GM12875 (cell line): ENCODE data around the gene MRPS30.
A peak's percentile ranks its signal among the peaks of the same experiment; 100 is the strongest.

Source experiments
- H3K4me3 ChIP-seq: one replicate; pipeline ENCODE4 v1.5.1; 2011; ENCODE audit warnings: low read depth, low read length, control low read depth
- TF ChIP-seq, protein P1 (sequence below): IDR thresholded peaks from 2 replicates; pipeline ENCODE4 v1.5.1; 2011; ENCODE audit warnings: low read depth, mild to moderate bottlenecking, control low read depth, inconsistent platforms, low read length, moderate library complexity, borderline replicate concordance; ENCODE audit not compliant: insufficient read depth

The MRPS30 gene

DNA sequence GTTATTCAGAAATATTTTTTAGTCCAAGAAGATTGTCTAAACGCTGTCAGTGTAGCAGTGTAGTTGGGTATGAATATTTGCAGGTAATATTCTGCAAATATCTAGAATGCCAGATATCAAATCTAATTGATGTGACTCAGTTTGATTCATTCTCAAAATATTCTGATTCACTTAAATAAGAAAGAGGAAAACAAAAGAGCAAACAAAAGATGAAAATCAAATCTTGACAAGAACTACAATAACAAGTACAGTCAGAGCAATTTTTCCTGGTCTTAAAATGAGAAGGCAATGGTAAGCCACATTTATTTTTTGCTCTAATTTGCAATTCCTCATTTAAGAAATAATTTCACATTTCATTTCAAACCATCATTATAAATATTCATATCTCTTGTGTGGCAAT, 36.0 kb downstream of the MRPS30 start:
- TF ChIP-seq, protein P1, sequence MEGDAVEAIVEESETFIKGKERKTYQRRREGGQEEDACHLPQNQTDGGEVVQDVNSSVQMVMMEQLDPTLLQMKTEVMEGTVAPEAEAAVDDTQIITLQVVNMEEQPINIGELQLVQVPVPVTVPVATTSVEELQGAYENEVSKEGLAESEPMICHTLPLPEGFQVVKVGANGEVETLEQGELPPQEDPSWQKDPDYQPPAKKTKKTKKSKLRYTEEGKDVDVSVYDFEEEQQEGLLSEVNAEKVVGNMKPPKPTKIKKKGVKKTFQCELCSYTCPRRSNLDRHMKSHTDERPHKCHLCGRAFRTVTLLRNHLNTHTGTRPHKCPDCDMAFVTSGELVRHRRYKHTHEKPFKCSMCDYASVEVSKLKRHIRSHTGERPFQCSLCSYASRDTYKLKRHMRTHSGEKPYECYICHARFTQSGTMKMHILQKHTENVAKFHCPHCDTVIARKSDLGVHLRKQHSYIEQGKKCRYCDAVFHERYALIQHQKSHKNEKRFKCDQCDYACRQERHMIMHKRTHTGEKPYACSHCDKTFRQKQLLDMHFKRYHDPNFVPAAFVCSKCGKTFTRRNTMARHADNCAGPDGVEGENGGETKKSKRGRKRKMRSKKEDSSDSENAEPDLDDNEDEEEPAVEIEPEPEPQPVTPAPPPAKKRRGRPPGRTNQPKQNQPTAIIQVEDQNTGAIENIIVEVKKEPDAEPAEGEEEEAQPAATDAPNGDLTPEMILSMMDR = no peak
- H3K4me3 ChIP-seq = no peak overlapping the region

DNA sequence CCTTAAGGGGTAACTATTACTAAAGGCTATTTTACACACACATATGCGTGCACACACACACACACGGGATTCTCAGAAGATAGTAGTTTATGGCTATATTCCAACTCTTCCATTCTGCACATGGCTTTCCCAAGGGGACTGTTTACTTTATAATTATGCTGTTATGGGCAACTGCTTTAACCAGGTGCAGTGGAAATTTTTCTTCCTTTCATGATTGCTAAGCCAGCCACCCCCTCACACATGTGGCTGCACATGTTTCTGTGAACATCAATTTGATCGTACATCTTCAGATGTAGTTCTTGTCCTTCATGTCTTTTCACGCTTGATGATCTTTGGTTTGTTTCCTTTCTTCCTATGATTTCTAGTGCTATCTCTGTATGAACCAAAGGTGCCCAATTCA, 37.0 kb downstream of the MRPS30 start:
- TF ChIP-seq, protein P1 = no peak
- no peak overlapping the region for H3K4me3 ChIP-seq

DNA sequence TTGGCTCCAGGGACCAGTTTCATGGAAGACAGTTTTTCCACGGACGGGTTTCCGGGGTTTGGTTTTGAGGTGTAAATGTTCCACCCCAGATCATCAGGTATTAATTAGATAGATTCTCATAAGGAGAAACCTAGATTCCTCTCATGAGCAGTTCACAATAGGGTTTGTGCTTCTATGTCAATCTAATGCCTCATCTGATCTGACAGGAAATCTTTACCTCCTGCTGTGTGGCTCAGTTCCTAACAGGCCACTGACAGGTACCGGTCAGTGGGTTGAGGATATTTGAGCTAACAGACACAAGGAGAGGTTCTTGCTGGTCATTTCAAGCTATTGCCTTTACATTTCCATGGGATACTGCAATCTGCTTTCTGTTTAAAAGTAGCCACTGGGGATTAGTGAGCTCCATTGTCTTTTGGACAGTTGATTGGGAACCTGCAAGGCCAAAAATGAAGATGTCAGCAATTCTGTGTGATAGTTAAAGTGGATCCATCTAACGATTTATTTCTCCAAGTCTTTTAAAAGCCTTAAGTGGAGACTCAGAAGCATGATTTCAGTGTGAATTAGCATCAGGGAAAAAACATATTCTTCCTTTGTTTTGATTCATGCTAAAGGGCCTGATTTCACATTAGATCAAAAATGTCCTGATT, 38.6 kb downstream of the MRPS30 start:
- no peak overlapping the region for H3K4me3 ChIP-seq
- TF ChIP-seq, protein P1 = no peak

DNA sequence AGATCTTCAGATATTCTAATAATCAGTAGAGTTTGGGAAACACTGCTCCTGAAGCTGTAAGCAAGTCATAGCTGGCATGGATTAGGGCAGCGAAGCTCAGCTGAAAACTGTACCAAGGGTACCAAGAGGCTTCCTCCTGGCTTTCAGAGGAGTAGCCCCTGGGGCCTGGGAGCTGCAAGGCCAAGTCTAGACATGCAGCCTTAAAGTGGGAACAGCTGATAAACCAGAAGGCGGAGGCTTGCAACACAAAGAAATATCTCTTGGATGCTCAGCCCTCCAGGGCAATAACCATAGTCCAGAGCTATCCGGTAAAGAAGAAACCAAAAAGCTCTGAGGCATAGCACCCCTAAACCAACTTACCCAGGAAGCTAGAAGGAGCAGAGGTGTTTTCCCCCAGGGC, 51.5 kb downstream of the MRPS30 start:
- no peak overlapping the region for H3K4me3 ChIP-seq
- TF ChIP-seq, protein P1 = no peak

DNA sequence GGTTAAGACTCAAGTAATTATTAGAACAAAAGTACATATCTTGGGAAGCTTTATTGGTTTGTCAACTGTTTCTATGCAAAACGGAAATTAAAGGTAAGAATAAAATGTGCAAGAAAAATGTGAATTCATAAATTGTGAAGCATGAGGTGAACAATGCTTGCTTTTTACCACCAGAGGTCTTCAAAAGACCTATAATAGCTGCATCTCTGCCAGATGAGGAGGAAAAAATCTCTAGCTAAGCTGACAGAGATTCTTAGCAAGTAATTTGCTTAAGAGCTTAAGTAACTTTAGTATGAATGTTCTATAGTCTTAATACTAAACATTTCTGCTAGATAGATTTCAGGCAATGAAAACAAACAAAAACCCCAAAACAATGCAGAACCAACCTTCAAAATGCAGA, 54.1 kb downstream of the MRPS30 start:
- TF ChIP-seq, protein P1 = peak; percentile 20; the same call in 1 of the 2 replicates
- no peak overlapping the region for H3K4me3 ChIP-seq
